HG03025 (cell line): ENCODE data around the gene HEXD.
"Not testable (repeated sequence)": the region's sequence is repeated elsewhere in the genome, so short reads cannot be mapped to it uniquely, and the experiment has no call there.

Source experiments
- ATAC-seq: cut with Tn5 transposase; IDR thresholded peaks from one replicate; pipeline ENCODE4 v1.9.1; 2021; ENCODE audit warnings: mild to moderate bottlenecking, moderate library complexity; ENCODE audit not compliant: unreplicated experiment, low FRiP score

The HEXD gene

GRCh38 chr17:82382220-82382932 is 35.8 kb upstream of the HEXD start:
- ATAC-seq = not testable (repeated sequence)

GRCh38 chr17:82382933-82383255 is 35.3 kb upstream of the HEXD start:
- ATAC-seq = no peak

DNA sequence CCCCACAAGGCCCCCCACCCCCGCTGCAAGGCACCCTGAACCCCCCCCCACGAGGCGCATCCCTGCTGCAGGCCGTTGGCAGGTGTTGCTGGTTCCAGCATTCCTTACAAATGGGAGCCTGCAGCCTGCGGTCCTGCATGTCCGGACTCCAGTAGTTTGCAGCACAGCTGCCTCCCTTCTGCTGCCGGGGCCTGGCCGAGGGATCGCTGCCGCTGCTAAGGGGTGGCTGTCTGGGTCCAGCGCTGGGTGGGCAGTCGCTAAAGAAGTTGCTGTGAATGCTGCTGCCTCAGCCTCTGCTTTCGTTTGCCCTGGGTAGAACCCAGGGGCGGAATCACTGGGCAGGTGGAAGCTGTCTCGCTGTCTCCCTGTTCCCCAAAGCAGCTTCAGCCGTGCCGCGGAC is 34.7 kb upstream of the HEXD start:
- ATAC-seq = no peak

- ATAC-seq = no peak
Measured at GRCh38 chr17:82384051-82384729, 34.0 kb upstream of the HEXD start.

- no peak for ATAC-seq
Measured at GRCh38 chr17:82384730-82385481, 33.2 kb upstream of the HEXD start.

DNA sequence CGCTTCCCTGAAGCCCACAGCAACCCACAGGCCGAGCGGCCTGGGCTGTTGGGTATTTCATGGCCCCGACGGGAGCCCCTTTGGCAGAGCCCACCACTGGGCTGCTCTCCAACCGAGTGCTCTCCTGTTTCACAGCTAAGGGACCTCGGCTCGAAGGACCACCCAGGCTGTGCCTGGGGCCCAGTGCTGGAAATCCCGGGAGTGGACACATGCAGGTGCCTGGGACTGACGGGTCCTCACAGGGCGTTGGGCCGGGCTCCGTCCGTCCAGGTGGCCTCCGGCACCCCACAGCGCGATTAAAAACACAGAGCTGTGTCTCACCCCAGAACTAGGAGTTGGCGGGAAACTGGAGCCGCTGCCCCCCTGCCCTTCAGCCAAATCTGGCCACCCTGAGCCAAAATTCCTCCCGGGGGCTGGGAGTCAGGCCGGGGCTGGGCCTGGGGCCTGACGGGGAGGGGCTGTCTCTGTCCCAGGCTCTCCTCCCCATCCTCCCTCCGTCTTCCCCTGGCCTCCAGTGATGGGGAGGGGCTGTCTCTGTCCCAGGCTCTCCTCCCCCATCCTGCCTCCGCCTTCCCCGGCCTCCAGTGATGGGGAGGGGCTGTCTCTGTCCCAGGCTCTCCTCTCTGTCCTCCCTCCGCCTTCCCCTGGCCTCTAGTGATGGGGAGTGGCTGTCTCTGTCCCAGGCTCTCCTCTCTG is 32.4 kb upstream of the HEXD start:
- ATAC-seq = no peak

DNA sequence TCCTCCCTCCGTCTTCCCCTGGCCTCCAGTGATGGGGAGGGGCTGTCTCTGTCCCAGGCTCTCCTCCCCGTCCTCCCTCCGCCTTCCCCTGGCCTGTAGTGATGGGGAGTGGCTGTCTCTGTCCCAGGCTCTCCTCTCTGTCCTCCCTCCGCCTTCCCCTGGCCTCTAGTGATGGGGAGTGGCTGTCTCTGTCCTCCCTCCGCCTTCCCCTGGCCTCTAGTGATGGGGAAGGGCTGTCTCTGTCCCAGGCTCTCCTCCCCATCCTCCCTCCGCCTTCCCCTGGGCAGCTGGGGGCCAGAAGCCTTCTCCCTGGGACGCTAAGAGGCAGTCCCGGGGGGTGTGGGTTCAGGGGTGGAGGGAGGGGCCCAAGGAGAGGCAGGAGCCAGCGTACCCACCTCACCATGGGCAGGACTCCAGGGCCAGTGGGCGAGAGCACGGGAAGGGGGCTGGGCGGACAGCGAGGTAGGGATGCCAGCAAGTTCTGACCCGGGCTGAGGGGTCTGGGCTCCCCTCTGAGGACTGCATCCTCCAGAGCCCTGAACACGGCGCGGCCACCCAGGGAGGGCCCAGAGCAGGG is 31.8 kb upstream of the HEXD start:
- no peak for ATAC-seq

DNA sequence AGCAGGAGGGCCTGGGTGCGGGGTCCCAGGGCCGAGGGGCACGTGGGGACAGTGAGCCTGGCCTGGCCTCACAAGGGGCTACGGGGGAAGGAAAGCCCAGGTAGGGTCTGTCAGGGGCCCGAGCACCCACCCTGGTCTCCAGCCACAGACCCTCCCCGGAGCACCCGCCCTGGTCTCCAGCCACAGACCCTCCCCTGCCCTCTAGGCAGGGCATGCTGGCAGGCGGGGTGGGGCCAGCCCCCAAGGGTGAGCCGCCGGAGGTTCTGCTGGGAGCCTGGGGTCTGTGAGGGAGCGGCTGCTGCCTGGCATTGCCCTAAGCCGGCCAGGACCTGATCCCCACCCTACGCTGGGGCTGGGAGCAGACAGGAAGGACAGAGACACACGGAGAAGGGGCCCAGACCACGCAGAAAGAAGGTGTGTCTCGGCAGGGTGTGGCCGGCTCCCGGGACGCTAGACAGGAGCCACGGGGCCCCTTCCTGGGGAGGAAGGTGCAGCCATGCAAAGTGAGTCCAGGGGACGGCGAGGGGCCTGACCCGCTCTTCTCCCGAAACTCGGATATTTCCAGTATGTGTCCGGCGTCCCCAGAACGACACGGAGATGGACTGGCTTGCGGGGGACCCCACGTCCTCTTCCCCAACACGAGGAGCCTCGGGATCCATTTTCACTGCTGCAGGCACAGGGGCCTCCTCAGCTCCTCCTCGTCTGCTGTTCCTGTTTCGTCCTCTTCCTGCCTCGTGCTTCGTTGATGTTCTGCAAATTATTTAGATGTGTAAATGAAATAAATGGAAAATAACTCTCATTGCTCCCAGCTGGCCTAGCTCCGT is 31.1 kb upstream of the HEXD start:
- ATAC-seq = no peak

DNA sequence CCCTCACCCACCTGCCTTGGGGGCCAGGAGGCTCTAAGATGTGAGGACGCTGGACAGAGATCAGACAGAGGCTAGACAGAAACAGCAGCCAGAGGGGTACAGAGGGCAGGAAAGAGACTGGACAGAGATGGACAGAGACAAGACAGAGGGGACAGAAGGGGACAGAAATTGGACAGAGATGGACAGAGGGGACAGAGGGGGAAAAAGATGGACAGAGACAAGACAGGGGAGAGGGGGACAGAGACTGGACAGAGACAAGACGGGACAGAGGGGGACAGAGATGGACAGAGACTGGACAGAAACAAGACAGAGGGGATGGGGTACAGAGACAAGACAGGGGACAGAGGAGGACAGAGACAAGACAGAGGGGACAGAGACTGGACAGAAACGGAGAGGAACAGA is 30.4 kb upstream of the HEXD start:
- ATAC-seq = no peak

DNA sequence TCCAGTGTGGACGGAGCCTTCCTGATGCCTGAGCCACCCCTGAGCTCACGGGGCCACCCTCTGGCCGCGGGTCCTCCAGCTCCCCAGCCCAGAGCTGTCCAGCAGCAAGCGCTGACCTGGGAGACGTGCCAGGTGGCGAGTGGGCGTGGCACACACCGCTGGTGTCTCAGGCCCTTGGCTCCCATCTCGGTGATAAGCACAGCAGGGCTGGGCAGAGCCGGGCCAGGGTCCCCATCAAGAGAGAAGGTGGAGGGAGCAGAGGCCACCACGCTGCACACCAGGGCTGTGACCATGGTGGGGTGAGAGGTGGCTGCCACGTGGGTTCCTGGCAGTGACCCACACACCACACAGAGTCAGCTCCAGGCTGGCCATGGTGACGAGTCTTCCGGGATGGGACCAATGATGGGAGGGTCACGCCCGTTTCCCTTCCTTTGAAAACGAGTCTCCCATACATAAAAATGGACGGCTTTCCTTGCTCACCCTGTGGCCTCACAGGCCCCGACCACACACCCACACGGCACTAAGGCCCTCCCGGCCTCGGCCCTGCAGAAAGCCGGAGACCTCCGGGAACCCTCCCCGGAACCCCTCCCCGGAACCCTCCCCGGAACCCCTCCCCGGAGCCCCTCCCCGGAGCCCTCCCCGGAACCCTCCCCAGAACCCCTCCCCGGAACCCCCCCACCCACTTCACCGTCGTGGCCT is 29.8 kb upstream of the HEXD start:
- ATAC-seq = no peak

GRCh38 chr17:82388922-82389283 is 29.2 kb upstream of the HEXD start:
- no peak for ATAC-seq

DNA sequence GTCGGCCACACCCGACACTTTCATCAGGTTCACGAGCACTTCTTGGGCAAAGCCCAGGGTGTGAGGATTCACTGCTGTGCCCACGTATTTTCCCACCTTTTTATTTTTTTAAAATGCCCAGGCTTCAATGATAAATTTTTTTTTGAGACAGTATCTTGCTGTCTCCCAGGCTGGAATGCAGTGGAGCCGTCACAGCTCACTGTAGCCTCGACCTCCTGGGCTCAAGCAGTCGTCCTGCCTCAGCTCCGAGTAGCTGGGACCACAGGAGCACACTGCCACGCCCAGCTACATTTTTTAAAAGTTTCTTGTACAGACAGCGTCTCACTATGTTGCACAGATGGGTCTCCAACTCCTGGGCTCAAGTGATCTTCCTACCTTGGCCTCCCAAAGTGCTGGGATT is 28.8 kb upstream of the HEXD start:
- ATAC-seq = no peak

- no peak for ATAC-seq
Measured at GRCh38 chr17:82390015-82390859, 27.9 kb upstream of the HEXD start.

- ATAC-seq = no peak
Measured at GRCh38 chr17:82390860-82391435, 27.2 kb upstream of the HEXD start.

- ATAC-seq = no peak
Measured at GRCh38 chr17:82391496-82392066, 26.6 kb upstream of the HEXD start.

DNA sequence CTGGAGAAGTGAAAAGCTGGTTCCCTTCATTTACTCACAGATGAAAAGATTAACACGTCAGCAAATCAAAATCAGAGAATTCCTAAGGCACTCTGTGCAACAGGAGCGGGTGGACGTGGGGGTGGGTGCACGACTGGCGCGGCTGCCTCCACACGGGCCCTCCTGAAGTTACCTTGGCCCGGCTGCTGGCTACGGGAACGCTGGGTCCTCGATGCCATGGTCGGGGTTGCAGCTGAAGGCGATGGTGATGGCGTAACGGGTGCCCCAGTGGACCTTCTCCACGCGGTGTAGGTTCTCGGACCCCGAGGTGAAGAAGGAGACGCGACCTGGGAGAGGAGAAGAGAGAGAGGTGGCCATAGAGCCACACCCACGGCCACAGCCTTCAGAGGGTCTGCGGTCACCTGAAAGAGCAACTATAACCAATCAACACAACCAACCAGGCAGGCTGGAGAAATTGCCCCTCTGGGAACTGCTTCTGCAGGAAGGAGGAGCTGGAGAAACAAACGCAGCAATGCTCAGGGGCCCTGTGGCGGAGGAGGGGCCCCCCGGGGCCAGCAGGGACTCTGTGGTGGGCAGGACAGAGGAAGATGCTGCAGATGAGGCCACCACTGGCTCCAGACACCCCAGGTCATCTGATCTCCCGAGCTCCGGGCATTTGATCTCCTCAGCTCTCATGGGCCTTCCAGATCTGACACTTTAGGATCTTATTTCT is 25.8 kb upstream of the HEXD start:
- ATAC-seq = no peak

GRCh38 chr17:82392941-82393340 is 25.2 kb upstream of the HEXD start:
- ATAC-seq = no peak
